Nephron (organoid): Measurements from ENCODE around the gene DNMT3A.

Experiments used
- H3K27ac Mint-ChIP-seq, 3 experiments: 2 replicates each; pipeline ENCODE4 v1.8.0; 2020; ENCODE audit warnings: mixed read lengths in 3 of 3, mild to moderate bottlenecking in 2 of 3, moderate library complexity in 1 of 3
- H3K27me3 Mint-ChIP-seq: 2 replicates; pipeline ENCODE4 v1.8.0; 2021; ENCODE audit warnings: low read depth, mild to moderate bottlenecking, moderate library complexity, mixed read lengths
- H3K36me3 Mint-ChIP-seq: 2 replicates; pipeline ENCODE4 v1.8.0; 2020; ENCODE audit warnings: low read depth, mixed read lengths
- H3K4me1 Mint-ChIP-seq: 2 replicates; pipeline ENCODE4 v1.8.0; 2020; ENCODE audit warnings: mixed read lengths
- H3K4me3 Mint-ChIP-seq, 3 experiments: 2 replicates each; pipeline ENCODE4 v1.8.0; 2020; ENCODE audit warnings: mild to moderate bottlenecking in 3 of 3, mixed read lengths in 3 of 3, moderate library complexity in 2 of 3
- H3K9me3 Mint-ChIP-seq: 2 replicates; pipeline ENCODE4 v1.8.0; 2020; ENCODE audit warnings: mixed read lengths
- CTCF ChIP-seq, 3 experiments: fragments of 200-600 bp; sonication (generic); IDR thresholded peaks; one replicate each; pipeline ENCODE4 v1.5.0; 2021; ENCODE audit warnings: antibody characterized with exemption in 3 of 3; ENCODE audit not compliant: unreplicated experiment in 3 of 3

The DNMT3A gene

GRCh38 chr2:25374827-25375226 is 33.1 kb upstream of the DNMT3A start:
- Mint-ChIP-seq H3K4me3 (no peak overlapping the region), H3K9me3 (no peaks in the 10 kb centered on the region), H3K36me3 (no peaks in the 10 kb centered on the region), H3K27ac (no peak overlapping the region), H3K4me1 (peaks cover 27% of the 10 kb centered on the region), H3K27me3 (peaks cover 9% of the 10 kb centered on the region)
- TF ChIP-seq CTCF (IDR thresholded peaks at IDR 0.05; ENCODE audit: unreplicated experiment in 3 of 3) = no peak

- no peaks in the 10 kb centered on the region for H3K9me3 Mint-ChIP-seq
- no peak for TF ChIP-seq CTCF (IDR thresholded peaks at IDR 0.05; ENCODE audit: unreplicated experiment in 3 of 3)
- peaks cover 27% of the 10 kb centered on the region for H3K4me1 Mint-ChIP-seq
- peak overlapping the region in 1 of 3 experiments; percentile 37 for H3K27ac Mint-ChIP-seq
- H3K27me3 Mint-ChIP-seq = peaks cover 9% of the 10 kb centered on the region
- no peak overlapping the region for H3K4me3 Mint-ChIP-seq
- H3K36me3 Mint-ChIP-seq = no peaks in the 10 kb centered on the region
Observed at GRCh38 chr2:25374411-25374810, 32.7 kb upstream of the DNMT3A start.

GRCh38 chr2:25373269-25373981 is 31.7 kb upstream of the DNMT3A start:
- no peak overlapping the region for H3K4me3 Mint-ChIP-seq
- H3K4me1 Mint-ChIP-seq = peaks cover 36% of the 10 kb centered on the region
- H3K36me3 Mint-ChIP-seq = no peaks in the 10 kb centered on the region
- no peak for TF ChIP-seq CTCF (IDR thresholded peaks at IDR 0.05; ENCODE audit: unreplicated experiment in 3 of 3)
- H3K9me3 Mint-ChIP-seq = no peaks in the 10 kb centered on the region
- H3K27ac Mint-ChIP-seq = peak overlapping the region in 1 of 3 experiments; percentile 37
- H3K27me3 Mint-ChIP-seq = peaks cover 6% of the 10 kb centered on the region

- Mint-ChIP-seq H3K4me3 (no peak overlapping the region), H3K36me3 (no peaks in the 10 kb centered on the region), H3K4me1 (peaks cover 35% of the 10 kb centered on the region), H3K9me3 (no peaks in the 10 kb centered on the region), H3K27ac (no peak overlapping the region), H3K27me3 (peaks cover 2% of the 10 kb centered on the region)
- TF ChIP-seq CTCF (IDR thresholded peaks at IDR 0.05; ENCODE audit: unreplicated experiment in 3 of 3) = no peak
Observed at GRCh38 chr2:25372405-25373268, 30.9 kb upstream of the DNMT3A start.

GRCh38 chr2:25371253-25372241 is 29.8 kb upstream of the DNMT3A start:
- Mint-ChIP-seq H3K27ac (no peak overlapping the region), H3K36me3 (no peaks in the 10 kb centered on the region), H3K27me3 (no peaks in the 10 kb centered on the region)

More at GRCh38 chr2:25371253-25372241, 29.8 kb upstream of the DNMT3A start:
- no peak for TF ChIP-seq CTCF (IDR thresholded peaks at IDR 0.05; ENCODE audit: unreplicated experiment in 3 of 3)
- peaks cover 27% of the 10 kb centered on the region for H3K4me1 Mint-ChIP-seq
- H3K4me3 Mint-ChIP-seq = no peak overlapping the region
- no peaks in the 10 kb centered on the region for H3K9me3 Mint-ChIP-seq
